ENCODE data around the gene ASTN1. TPM values are rescaled to one million over a fixed set of nuclear protein-coding genes. Genes with fewer than 3 reads are reported as not detected.

The ASTN1 gene
- total RNA-seq, 6 experiments from 2014 or later = not detected

DNA sequence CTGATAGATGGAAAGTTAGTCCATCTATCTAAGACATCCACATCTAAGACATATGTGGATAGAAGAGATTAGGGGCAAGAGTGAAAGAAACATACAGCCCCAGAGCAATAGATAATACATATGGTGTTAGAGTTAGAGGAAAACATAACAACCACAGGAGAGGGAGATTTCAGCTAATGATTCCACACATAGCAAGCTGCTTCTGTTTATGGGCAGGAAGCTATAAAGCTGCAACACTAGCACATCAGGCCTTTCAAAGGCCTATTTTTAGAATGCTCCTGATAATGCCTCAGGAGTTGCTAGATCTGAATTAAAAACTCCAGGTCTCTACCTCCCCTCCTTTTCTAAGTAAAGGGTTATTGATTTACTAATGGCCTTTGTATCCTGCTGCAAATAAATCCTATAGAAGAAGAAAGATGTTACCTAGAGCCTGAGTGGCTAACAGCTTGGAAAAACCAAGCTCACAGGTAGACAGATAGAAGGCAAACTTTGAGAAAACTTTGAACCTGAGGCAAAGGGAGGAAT, 42.4 kb upstream of the ASTN1 start:
- peak; percentile 15 for DNase-seq
- no peak for TF ChIP-seq CTCF (IDR thresholded peaks at IDR 0.05)
- no peaks in the 10 kb centered on the region for H3K36me3 Mint-ChIP-seq (ENCODE audit: low read depth)
- no peak overlapping the region for H3K27ac Mint-ChIP-seq
- H3K4me3 Mint-ChIP-seq = no peak overlapping the region
- H3K4me1 Mint-ChIP-seq (ENCODE audit: low read depth) = peaks cover 41% of the 10 kb centered on the region
- H3K9me3 Mint-ChIP-seq = no peaks in the 10 kb centered on the region; the same call in 1 of the 2 replicates
- H3K27me3 Mint-ChIP-seq (ENCODE audit: insufficient read depth) = no peaks in the 10 kb centered on the region

- H3K27ac Mint-ChIP-seq = no peak overlapping the region
- H3K36me3 Mint-ChIP-seq (ENCODE audit: low read depth) = no peaks in the 10 kb centered on the region
- no peaks in the 10 kb centered on the region for H3K4me1 Mint-ChIP-seq (ENCODE audit: low read depth)
- peaks cover 5% of the 10 kb centered on the region; the same call in 1 of the 2 replicates for H3K27me3 Mint-ChIP-seq (ENCODE audit: insufficient read depth)
- no peak for DNase-seq
- H3K4me3 Mint-ChIP-seq = no peak overlapping the region
- no peaks in the 10 kb centered on the region; the same call in 1 of the 2 replicates for H3K9me3 Mint-ChIP-seq
- TF ChIP-seq CTCF (IDR thresholded peaks at IDR 0.05) = no peak
These were observed 35.8 kb upstream of the ASTN1 start for GRCh38 chr1:177200290-177200689.

GRCh38 chr1:177198243-177198642, 33.7 kb upstream of the ASTN1 start:
- H3K36me3 Mint-ChIP-seq (ENCODE audit: low read depth) = no peaks in the 10 kb centered on the region
- H3K4me3 Mint-ChIP-seq = no peak overlapping the region
- H3K4me1 Mint-ChIP-seq (ENCODE audit: low read depth) = no peaks in the 10 kb centered on the region
- no peak for TF ChIP-seq CTCF (IDR thresholded peaks at IDR 0.05)
- DNase-seq = no peak
- H3K27me3 Mint-ChIP-seq (ENCODE audit: insufficient read depth) = peaks cover 5% of the 10 kb centered on the region; the same call in 1 of the 2 replicates
- no peak overlapping the region for H3K27ac Mint-ChIP-seq
- no peaks in the 10 kb centered on the region; the same call in 1 of the 2 replicates for H3K9me3 Mint-ChIP-seq

- DNase-seq = no peak
- TF ChIP-seq CTCF (IDR thresholded peaks at IDR 0.05) = no peak
- peaks cover 7% of the 10 kb centered on the region for H3K27me3 Mint-ChIP-seq (ENCODE audit: insufficient read depth)
- no peaks in the 10 kb centered on the region for H3K4me1 Mint-ChIP-seq (ENCODE audit: low read depth)
- no peaks in the 10 kb centered on the region for H3K9me3 Mint-ChIP-seq
- no peak overlapping the region for H3K27ac Mint-ChIP-seq
- H3K4me3 Mint-ChIP-seq = no peak overlapping the region
- H3K36me3 Mint-ChIP-seq (ENCODE audit: low read depth) = no peaks in the 10 kb centered on the region
These were observed 25.9 kb upstream of the ASTN1 start for GRCh38 chr1:177190308-177190970.

DNA sequence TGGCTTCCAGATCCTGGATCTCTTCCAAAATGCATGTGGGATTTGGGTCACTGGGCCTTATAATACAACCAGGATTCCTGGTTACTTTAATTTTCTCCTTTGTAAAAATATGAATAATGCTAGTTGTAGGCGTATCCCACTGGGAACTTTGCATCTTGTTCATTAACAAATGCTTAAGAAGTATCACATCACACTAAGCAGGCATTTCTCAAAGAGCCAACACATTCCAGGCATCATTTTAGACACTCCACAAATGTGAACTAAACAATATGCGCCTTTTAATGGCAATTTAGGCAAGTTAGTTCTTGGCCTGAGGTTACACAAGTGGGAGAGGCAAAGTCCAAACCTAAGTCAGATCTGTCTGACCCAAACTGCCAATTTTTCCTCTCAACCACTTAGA, 22.1 kb upstream of the ASTN1 start:
- Mint-ChIP-seq H3K36me3 (ENCODE audit: low read depth) (no peaks in the 10 kb centered on the region), H3K27me3 (ENCODE audit: insufficient read depth) (peaks cover 14% of the 10 kb centered on the region), H3K27ac (no peak overlapping the region), H3K4me1 (ENCODE audit: low read depth) (0 out of 2 replicates have a peak, but pooled peaks cover 4% of the 10 kb centered on the region), H3K9me3 (no peaks in the 10 kb centered on the region), H3K4me3 (no peak overlapping the region)
- TF ChIP-seq CTCF (IDR thresholded peaks at IDR 0.05) = no peak
- DNase-seq = no peak

Data from HFFc6 (cell line).